RWPE2 (cell line): ENCODE results near the gene SYNPR.

Experiments used
- ATAC-seq: fragments of 200-7000 bp; cut with Tn5 transposase; 3 replicates; pipeline ENCODE4 v1.9.1; 2021; ENCODE audit warnings: low read depth
- DNase-seq: peaks from one replicate; pipeline ENCODE4 v3.0.0-alpha.2; 2020; ENCODE audit warnings: low spot score
- H3K27ac ChIP-seq: fragments of 450-650 bp; 2 replicates; pipeline ENCODE4 v1.5.1; 2017; ENCODE audit warnings: mild to moderate bottlenecking; ENCODE audit not compliant: poor library complexity, severe bottlenecking
- H3K27me3 ChIP-seq: fragments of 250-450 bp; sonication (Bioruptor Pico); 2 replicates; pipeline ENCODE4 v1.5.1; 2021; ENCODE audit warnings: mild to moderate bottlenecking, moderate library complexity; ENCODE audit not compliant: insufficient read depth, poor library complexity, severe bottlenecking
- H3K36me3 ChIP-seq: fragments of 250-450 bp; sonication (Bioruptor Pico); 2 replicates; pipeline ENCODE4 v1.5.1; 2020; ENCODE audit warnings: low read depth, mild to moderate bottlenecking, moderate library complexity
- H3K4me1 ChIP-seq: fragments of 250-450 bp; sonication (Bioruptor Pico); 2 replicates; pipeline ENCODE4 v1.5.1; 2021; ENCODE audit warnings: mild to moderate bottlenecking, moderate library complexity; ENCODE audit not compliant: insufficient read depth, poor library complexity, severe bottlenecking
- H3K4me3 ChIP-seq: fragments of 250-450 bp; sonication (Bioruptor Pico); 2 replicates; pipeline ENCODE4 v1.5.1; 2021; ENCODE audit warnings: mild to moderate bottlenecking, moderate library complexity; ENCODE audit not compliant: severe bottlenecking
- H3K9me3 ChIP-seq: fragments of 250-450 bp; sonication (Bioruptor Pico); 2 replicates; pipeline ENCODE4 v1.5.1; 2021; ENCODE audit warnings: mild to moderate bottlenecking, moderate library complexity; ENCODE audit not compliant: severe bottlenecking
- TF ChIP-seq, protein P1 (sequence below): fragments of 450-650 bp; IDR thresholded peaks from one replicate; pipeline ENCODE4 v1.5.1; 2017; ENCODE audit warnings: mild to moderate bottlenecking, moderate library complexity; ENCODE audit not compliant: poor library complexity, severe bottlenecking

SYNPR gene

DNA sequence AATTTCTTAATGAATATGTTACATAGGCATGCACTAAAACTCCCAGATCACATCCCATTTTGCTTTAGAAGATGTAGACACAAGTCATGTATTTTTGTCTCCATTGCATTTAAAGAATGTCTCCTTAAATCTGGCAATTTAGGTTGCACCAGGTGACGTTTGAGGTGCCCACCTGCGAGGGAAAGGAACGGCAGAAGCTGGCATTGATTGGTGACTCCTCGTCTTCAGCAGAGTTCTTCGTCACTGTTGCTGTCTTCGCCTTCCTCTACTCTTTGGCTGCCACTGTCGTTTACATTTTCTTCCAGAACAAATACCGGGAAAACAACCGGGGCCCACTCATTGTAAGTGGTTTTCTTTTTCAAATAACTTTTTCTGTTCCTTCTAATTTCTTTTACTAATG, 278.3 kb downstream of the SYNPR start:
- Histone ChIP-seq H3K36me3 (no peaks in the 10 kb centered on the region), H3K9me3 (no peaks in the 10 kb centered on the region), H3K27me3 (no peaks in the 10 kb centered on the region), H3K4me3 (no peak overlapping the region), H3K27ac (no peak overlapping the region), H3K4me1 (peaks cover 3% of the 10 kb centered on the region)
- DNase-seq (no peak), ATAC-seq (no peak)
- TF ChIP-seq, protein P1, sequence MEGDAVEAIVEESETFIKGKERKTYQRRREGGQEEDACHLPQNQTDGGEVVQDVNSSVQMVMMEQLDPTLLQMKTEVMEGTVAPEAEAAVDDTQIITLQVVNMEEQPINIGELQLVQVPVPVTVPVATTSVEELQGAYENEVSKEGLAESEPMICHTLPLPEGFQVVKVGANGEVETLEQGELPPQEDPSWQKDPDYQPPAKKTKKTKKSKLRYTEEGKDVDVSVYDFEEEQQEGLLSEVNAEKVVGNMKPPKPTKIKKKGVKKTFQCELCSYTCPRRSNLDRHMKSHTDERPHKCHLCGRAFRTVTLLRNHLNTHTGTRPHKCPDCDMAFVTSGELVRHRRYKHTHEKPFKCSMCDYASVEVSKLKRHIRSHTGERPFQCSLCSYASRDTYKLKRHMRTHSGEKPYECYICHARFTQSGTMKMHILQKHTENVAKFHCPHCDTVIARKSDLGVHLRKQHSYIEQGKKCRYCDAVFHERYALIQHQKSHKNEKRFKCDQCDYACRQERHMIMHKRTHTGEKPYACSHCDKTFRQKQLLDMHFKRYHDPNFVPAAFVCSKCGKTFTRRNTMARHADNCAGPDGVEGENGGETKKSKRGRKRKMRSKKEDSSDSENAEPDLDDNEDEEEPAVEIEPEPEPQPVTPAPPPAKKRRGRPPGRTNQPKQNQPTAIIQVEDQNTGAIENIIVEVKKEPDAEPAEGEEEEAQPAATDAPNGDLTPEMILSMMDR = no peak

DNA sequence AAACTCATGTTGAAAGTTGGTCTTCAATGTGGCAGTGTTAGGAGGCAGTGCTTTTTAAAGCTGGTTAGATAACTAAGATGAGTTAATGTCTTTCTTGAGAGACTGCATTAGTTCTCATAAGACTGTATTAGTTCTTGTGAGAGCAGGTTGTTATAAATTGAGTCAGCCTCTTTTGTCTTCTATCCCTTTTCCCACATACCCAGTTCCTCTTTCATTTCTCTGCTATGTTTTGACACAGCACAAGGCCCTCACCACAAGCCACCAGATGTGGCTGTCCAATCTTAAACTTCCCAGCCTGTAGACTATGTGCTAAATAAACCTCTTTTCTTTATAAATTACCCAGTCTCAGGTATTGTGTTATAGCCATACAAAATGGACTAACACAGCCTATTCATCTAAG, 279.8 kb downstream of the SYNPR start:
- Histone ChIP-seq H3K27me3 (no peaks in the 10 kb centered on the region), H3K27ac (no peak overlapping the region), H3K9me3 (no peaks in the 10 kb centered on the region), H3K36me3 (no peaks in the 10 kb centered on the region), H3K4me3 (no peak overlapping the region), H3K4me1 (peaks cover 3% of the 10 kb centered on the region)
- ATAC-seq (no peak), DNase-seq (no peak)
- TF ChIP-seq, protein P1 = no peak

DNA sequence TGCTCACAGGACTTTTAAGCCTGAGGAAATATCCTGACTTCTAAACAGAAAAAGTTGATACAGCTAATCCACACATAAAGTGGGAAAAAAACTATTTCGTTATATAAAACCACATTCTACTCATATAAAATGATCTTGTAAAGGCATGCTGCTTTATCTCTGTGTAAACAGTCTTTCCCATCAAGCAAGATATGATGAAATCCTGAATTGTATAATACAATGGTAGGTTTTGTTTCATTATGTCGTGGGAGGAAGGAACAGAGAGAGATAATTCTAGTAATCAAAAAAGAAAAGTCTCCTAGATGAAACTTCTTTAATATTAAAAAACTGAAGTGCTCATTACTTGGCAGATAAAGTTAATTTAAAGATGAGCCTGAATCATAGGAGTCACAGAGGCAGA, 281.8 kb downstream of the SYNPR start:
- ATAC-seq = peak; percentile 55

DNA sequence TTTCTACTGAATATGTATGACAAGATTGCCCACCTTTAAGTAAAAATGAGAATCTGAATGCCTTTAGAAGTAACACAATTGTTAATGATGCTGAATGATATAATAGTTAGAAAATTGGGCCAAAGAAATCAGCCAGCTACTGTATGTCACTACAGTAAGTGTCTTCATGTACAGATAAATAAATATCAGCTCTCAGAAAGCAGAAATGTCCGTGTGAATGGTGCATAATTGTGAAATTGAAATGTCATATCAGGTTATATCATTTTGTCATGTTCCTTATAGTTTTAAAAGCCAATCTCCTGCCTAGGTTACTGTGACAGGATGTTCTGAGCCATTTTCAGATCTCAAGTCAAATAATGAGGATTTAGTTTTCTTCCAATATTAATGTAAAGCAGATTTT, 283.8 kb downstream of the SYNPR start:
- H3K36me3 ChIP-seq = no peaks in the 10 kb centered on the region
- TF ChIP-seq, protein P1 = no peak
- ATAC-seq (no peak), DNase-seq (no peak)
- H3K27me3 ChIP-seq = no peaks in the 10 kb centered on the region
- H3K4me1 ChIP-seq = peaks cover 3% of the 10 kb centered on the region
- H3K9me3 ChIP-seq = no peaks in the 10 kb centered on the region
- no peak overlapping the region for H3K27ac ChIP-seq
- no peak overlapping the region for H3K4me3 ChIP-seq

More for the DNA sequence above, 281.8 kb downstream of the SYNPR start:
- Histone ChIP-seq H3K4me3 (no peak overlapping the region), H3K36me3 (no peaks in the 10 kb centered on the region), H3K4me1 (peaks cover 3% of the 10 kb centered on the region), H3K9me3 (no peaks in the 10 kb centered on the region), H3K27me3 (no peaks in the 10 kb centered on the region), H3K27ac (no peak overlapping the region)
- TF ChIP-seq, protein P1 = no peak
- DNase-seq = no peak

DNA sequence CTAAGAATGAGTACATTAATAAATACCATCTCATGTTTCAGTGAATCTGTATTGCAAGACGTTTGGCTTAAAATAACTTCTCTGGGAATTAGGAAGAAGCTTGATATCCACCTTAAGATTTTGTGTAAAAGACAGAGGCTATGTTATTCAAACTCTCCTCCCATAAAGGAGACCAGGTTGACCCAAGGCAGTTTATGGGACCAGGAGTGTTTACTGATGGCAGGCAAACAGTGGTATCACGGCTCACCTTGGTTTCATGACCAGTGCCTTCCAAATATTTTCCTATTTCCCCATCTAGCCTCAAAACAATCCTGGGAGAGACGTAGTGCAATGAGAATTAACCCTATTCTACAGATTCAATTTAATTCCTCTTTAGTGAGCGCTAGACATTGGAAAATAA, 284.2 kb downstream of the SYNPR start:
- Histone ChIP-seq H3K4me3 (no peak overlapping the region), H3K9me3 (no peaks in the 10 kb centered on the region), H3K4me1 (peaks cover 3% of the 10 kb centered on the region), H3K36me3 (no peaks in the 10 kb centered on the region), H3K27ac (no peak overlapping the region), H3K27me3 (no peaks in the 10 kb centered on the region)
- TF ChIP-seq, protein P1 = no peak
- ATAC-seq = no peak
- no peak for DNase-seq
